Measurements from ENCODE around the gene NDUFAF8. TPM values are rescaled to one million over a fixed set of nuclear protein-coding genes. Genes with fewer than 3 reads are reported as not detected.

The NDUFAF8 gene
- total RNA-seq, 2 donors from 2014 or later = 27.8 to 33.7 TPM

DNA sequence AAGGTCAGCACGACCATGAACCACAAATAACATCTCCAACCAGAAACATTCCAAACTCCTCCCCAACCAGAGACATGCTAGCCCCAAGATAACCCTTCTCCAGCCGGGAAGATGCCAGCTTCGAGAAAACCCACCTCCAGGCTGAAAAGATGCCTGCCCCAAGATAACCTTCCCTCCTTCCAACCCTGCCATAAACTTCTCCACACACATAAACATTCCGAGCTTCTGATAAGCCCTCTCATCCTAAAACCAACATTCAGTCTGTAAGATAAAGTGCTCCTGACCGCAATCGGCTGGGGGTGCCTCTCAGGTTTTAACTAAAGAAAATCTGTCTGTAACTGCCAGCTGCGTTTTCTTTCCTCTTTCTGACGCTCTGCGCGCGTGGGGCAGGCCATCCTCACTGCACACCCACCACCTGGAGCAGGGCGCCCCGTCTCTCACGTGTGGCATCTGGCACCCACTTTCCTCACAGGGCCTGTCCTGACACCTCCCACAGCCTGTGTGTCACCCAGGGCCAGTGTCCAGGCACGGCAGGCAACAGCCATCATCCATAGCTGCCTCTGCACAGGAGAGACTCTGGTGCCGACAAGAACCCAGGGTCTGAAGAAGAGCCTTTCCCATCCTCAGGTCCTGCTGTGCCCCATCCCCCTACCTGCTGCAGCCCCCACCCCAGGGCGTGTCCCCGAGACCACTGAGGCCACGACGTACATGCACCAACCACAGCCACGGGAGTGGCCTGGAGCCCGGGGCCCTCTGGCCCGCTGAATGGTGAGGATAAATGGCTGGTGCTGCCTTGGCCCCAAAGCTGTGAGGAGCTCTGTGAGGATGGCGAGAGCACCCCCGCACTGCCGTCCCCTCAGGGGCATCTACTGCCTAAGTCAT is 3.9 kb upstream of the NDUFAF8 start:
- no peak for DNase-seq (ENCODE audit: low spot score)
- intact Hi-C loops (cut with DNase I) = no loop called here

DNA sequence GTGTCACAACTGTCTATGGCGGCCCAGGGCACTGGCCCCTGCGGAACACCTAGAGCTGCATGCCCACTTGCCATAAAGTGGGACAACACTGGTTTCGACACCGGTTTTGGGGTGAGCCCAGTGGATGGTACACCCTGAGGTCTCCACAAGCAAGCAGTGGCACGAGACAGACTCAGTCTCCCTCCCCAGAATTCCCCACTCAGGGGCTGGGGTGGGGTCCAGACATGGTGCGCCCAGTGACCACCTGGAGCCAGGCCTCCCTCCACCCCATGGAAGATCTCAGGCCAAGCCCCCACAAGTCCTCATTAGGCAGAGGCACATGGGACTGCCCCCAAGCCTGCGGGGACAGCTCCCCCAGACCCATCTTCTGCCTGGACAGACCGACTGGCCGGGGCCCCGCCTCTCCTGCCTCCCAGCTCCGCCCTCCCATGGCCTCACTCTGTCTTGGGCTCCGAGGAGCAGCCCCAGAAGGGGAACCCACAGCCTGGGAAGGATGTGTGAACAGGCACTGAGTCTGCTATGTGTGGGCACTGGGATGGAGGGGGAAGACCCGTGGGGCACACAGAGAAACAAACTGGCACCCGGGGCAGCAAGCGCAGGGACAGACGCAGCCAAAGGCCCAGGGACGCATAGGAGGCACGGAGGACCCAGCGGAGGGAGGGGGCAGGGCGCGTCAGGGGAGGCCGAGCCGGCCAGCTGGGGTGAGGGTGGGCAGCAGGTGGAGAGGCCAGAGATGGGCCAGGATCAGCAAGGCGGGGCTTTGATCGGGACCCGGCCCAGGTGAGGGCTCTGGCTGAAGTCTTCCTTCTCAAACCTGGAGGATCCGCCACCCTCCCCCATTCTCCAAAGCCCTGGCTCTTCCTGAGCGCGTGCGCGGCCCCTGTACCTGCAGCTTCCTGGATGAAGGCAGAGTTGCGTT is 3.0 kb upstream of the NDUFAF8 start:
- intact Hi-C loops (cut with DNase I) = no loop called here
- DNase-seq (ENCODE audit: low spot score) = no peak

DNA sequence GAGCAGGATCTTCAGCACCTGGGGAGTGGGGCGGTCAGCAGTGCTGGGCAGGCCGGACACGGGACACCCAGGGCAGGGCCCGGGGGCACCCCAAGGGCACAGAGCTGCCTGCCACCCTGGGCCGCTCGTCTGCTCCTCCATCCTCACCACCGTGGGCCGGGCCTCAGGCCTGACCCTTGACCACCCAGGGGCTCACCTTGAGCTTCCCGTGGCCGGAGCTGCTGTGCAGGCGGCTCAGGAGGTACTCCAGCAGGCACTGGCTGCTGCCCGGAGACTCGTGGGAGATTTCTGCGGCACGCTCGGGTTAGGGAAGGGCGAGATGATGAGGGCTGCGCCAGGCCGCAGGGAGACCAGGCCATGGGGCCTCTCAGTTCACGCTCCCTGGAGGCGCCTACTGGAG is 2.3 kb upstream of the NDUFAF8 start:
- intact Hi-C loops (cut with DNase I) = no loop called here
- no peak for DNase-seq (ENCODE audit: low spot score)

DNA sequence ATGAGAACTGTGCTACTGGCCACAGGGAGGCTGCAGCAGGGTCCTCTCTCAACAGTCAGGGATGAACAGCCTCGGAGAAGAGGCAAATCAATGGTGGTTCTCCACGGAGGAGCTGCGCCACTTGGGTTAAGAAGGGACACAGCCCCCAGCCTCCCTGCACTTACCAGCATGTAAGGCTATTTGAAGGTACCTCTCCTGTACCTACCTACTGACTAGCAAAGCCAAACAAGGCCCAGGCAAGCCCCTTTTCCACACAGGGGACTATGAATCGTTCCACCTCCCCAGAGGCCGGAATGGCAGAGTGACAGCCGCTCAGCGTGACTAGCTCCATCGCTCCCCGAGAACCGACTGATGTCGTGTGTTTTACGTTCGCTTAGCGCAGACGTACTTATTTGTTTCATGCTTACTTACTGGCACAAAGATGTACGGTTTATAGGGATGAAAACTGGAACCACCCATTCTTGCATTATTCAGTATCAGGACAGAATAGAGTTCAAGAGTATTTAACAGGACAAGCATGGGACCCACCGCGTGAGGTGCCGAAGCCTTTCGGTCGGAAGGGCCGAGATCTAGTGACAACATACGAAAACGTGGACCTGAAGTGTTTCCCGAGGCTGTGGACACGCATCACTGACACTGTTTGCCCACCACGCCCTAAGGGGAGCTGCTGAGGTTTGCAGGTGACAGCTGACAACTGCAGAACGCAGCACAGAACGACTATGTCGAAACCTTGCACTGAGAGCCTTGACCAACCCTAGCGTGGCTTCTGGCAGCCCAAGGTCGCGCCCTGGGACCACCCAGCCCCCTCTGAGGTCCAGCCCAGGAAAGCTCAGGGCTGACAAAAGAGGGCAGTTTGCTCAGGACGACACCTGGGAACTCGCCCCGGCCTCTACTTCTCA is 1.3 kb upstream of the NDUFAF8 start:
- DNase-seq (ENCODE audit: low spot score) = no peak

DNA sequence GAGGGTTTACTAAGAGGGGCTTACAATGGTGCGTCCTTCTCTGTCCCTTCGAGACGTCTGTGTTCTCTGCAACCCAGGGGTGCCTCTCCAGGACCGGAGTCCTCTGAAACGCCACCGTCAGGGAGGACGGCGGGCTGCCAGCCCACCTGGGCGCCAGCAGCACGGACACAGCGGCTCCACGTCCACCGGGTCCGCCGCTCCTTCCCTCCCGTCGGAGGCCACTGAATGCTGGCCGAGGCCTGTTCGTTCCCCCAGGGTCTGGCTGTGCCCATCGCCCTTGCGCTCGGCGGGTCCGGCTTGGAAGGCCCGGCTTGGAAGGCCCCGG is 666 bp upstream of the NDUFAF8 start:
- intact Hi-C loops (cut with DNase I) = no loop called here
- no peak for DNase-seq (ENCODE audit: low spot score)

More for the DNA sequence above, 1.3 kb upstream of the NDUFAF8 start:
- intact Hi-C loops (cut with DNase I) = no loop called here

DNA sequence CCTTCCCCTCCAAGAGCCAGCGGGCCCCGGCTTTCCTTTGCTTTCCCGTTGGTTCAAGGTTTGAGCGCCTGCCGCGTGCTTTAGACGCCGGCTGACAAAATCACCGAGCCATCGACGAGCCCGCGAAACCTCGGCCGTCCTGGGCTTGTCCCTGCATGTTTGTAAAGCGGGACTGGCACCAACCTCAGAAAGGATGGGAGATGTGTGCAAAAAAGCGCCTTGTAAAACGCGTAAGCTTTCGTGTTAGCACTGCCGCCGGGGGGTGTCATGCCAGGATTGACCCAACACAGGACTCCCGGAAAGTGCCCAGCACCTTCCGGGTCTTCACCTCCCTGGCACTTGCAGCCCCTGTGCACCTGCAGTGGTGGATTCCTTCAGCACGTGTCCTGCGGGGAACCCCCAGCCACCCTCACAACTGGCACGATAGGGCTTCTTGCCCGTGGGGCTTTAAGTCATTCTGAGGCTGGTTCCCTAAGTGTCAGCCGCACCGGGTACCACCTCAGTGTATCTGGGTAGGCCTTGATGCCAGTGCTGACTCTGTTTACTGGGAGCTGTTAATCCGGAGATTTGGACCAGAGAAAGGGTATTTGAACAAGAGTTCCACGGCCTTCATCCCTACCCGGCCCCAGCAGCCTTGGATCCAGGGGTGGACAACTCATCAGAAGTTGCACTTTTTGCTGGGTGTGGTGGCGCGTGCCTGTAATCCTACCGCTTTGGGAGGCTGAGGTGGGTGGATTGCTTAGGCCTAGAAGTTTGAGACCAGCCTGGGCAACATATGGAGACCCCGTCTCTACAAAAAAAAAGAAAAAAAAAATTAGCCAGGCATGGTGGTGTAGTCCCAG is 817 bp downstream of the NDUFAF8 start:
- intact Hi-C loops (cut with DNase I) = loop anchor here (5.0 to 10.0 kb wide), 2 partner anchors 95 to 98 kb away; no protein-coding TSS in a partner anchor

DNA sequence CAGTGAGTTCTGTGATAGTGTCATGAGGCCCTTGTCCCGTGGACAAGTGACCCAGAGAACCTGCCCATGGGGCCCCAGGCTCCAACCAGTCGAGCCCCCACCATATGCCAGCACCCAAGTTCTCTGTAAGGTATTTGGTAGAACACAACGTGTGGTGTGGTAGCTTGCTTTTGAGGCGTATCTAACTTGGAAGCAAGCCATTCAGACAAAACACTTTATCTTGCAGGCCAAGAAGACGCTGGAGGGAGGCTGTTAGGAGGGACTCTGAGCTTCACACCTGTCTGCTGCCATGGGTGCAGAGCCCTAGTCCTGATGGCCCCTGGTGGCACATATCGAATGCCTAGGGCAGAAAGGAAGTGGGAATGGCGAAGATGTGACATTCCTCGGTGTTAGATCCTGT is 1.6 kb downstream of the NDUFAF8 start:
- intact Hi-C loops (cut with DNase I) = loop anchor here (5.0 to 10.0 kb wide), 2 partner anchors 96 to 98 kb away; no protein-coding TSS in a partner anchor
- DNase-seq (ENCODE audit: low spot score) = no peak

More for the DNA sequence above, 817 bp downstream of the NDUFAF8 start:
- no peak for DNase-seq (ENCODE audit: low spot score)

DNA sequence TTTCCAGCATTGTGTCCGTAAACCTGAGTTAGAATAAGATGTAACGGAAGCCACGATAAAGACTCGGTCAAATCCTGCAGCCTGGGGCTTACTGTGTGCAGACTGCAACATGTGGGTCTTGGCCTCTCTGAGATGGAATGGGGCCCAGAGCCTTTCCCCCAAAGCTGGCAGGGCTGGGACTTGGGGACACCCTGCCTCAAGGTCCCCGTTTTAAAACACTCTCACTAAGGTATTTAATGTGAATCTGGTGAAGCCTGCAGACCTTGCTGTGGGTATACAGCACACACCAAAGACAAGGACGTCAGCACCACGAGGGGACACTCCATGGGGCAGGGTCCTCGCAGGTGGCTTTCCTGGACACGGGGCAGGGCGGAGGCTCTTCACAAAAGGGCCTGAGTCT is 2.1 kb downstream of the NDUFAF8 start:
- intact Hi-C loops (cut with DNase I) = loop anchor here (5.0 to 10.0 kb wide), 2 partner anchors 96 to 99 kb away; no protein-coding TSS in a partner anchor
- no peak for DNase-seq (ENCODE audit: low spot score)

DNA sequence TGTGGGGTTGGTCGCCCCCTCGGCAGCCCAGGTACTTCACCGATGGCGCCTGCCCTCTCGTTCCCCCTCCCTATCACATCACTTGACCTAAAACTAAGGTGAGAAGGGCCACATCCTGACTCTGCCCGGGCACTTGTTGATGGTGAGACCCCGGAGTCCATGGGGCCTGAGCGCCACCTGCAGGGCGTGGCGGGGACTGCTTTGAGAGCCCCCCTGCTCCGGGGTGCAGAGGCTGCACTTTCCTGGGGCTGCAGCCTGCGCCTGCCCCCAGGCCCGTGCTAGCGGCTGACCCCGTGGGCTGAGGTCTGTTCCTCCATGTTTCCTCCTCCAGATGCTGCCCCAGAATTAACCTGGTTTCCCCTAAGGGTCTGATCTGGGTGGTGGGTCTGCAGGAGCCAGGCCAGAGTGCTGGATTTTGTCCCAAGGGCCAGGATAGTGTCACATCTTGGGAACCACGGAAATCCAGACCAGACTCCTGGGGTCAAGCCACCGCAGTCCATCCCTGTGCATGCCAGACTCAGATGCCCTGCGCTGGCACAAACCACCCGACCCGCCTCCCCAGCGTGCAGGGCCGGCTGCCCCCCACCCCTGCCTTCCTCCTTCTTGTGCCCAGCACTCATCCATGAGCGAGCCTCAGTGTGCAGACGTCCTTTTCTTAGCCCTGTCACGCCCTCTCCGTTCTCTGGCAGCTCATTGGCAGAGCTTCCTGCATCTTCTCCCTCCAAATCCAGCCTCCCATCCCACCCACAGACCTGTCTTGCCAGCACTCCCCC is 2.7 kb downstream of the NDUFAF8 start:
- intact Hi-C loops (cut with DNase I) = loop anchor here (5.0 to 10.0 kb wide), 2 partner anchors 97 to 100 kb away; no protein-coding TSS in a partner anchor
- DNase-seq (ENCODE audit: low spot score) = no peak

DNA sequence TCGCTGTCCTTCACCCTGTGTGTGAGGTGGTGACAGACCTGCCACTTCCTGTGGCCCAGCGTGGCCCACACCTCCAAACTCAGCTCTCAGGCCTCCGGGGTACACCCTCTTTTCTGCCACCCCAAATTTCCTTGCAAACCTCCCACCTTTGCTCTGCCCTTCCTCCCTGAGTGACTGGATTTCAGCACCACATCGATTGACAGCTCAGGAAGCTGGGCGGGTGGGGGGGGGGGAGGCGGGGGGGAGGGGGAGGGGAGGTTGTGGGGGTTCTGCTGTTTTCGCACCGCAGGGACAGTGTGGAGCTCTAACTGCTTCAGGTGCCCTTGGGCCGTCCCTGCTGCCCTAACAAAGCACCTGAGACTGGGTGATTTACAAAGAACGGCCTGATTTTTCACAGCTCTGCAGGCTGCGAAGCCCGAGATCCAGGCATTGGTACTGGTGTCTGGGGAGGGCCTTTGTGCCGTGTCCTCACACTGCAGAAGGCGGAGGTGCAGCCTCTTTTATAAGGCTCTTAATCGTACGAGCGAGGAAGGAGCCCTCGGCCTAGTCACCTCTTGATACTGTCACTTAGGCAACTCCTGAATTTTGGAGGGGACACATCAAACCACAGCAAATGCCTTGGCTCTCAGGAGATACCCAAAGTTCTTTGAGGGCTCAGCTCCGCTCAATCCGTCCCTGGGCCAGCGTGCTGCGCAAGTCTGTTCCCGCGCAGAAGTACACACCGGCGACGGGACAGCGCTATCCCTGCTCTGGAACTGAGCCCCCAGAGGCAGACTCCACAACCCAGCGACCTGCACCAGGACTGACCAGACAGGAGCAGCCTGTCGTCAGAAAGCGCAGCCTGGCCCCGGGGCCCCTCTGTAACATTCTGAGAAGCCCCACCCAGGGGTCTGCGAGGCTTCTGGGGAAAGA is 3.6 kb downstream of the NDUFAF8 start:
- intact Hi-C loops (cut with DNase I) = loop anchor here (5.0 to 10.0 kb wide), 2 partner anchors 98 to 100 kb away; no protein-coding TSS in a partner anchor
- DNase-seq (ENCODE audit: low spot score) = no peak

DNA sequence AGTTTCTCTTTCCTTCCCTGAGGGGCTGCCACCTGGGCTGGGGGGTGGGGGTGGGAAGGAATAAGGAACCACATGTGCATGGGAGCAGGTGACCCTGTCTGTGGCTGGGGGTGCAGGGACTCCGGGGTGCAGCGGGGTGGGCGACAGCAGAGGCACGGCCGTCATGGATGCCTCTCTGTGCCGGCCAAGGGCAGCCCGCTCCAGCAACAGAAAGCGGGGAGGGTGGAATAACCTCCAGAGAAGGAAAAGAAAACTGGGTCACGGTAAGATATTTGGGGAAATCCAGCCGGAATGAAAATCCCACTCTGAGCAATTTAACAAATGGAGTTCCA is 4.2 kb downstream of the NDUFAF8 start:
- intact Hi-C loops (cut with DNase I) = loop anchor here (5.0 to 10.0 kb wide), 2 partner anchors 98 to 101 kb away; no protein-coding TSS in a partner anchor
- DNase-seq (ENCODE audit: low spot score) = no peak

DNA sequence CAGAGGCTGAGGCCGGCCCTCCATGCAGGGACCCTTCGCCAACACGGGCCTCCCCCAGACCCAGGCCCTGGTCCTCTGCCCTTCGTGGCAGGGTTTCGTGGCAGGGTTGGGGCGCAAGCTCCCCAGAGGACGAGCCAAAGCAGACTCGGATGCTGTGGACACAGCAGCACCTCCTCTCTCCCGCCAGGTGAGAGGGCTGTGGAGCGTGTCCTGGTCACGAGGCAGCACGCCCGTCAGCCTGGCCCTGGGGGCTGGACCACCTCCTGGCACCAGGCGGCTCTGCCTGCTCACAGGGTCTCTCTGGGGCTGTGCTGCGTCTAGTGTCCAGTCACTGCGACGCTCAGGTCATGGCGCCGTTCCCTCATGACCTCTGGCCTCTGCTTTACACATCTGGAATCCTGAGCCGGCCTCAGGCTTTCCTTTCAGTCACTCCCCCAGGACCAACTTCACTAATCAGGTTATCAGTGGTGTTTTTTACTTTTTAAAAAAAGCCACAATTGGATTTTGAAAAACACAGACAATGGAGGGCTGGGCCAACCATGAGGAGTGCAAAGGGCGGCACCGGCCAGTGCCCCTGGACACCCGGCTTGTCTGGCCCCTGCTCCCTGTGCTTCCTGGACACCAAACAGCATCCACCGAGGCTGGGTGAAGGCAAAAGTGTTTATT is 5.4 kb downstream of the NDUFAF8 start:
- intact Hi-C loops (cut with DNase I) = loop anchor here (5.0 to 10.0 kb wide), 2 partner anchors 100 to 102 kb away; no protein-coding TSS in a partner anchor
- DNase-seq (ENCODE audit: low spot score) = no peak

DNA sequence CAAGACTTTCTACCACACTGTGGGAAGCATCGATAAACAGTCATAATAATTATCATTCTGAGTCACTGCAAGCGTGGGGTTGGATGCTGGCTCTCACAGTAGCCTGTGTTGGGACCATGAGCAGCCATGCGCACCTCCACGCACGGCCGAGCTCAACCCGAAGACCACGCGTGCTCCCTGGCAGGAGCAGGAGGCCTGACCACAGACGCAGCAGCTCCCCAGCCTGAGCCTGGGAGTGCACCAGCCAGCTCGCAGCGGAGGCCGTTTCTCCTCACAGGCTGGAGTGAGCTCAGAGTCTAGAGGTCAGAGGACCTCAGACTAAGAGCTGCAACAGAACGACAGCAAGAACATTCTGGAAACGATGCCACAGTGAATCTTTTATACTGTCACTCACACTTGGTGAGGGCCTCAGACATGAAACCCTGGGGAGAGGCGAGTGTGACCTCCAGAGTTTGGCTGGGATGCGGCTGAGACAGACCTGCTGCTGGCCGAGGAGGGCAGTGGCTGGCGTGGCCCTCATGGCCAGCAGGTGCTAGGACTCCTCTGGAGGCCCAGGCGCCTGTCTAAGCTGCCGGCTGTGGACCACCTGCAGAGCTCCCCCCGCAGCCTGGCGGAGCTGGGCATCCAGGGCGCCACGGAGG is 6.0 kb downstream of the NDUFAF8 start:
- intact Hi-C loops (cut with DNase I) = loop anchor here in 1 of 2 donors (10.0 kb wide), 1 partner anchor 100 kb away; no protein-coding TSS in a partner anchor
- DNase-seq (ENCODE audit: low spot score) = no peak

DNA sequence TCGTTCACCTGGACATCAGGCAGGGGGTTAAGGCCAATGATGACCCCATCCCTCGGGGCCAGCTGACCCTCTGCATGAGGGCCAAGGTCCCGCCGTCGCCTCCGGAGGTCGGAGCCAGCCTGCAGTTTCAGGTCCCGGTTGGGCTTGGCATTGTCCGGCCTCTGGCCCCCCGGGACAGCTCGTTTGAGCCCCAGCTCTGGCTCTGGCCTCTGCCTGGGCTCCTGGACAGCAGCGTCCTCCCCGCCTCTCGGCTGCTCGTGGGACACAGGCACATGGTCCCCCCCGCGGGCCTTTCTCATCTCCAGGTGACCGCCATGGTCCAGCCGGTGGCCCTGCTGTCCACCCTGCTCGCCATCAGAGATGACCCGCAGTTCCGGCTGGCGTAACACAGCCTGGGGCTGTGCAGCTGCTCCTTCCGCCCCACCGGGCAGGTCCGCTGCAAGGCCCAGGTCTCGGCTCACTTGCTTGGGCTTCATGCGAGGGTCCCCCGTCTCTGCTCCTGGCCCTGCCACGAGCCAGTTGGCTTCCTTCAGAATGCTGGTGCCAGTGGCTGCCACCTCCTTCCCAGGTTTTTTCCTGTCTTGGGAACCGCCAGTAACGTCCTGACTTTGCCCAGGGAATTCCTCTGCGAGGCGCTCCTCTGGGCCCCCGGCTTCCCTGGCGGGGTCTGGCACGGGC is 6.7 kb downstream of the NDUFAF8 start:
- DNase-seq (ENCODE audit: low spot score) = no peak
- intact Hi-C loops (cut with DNase I) = loop anchor here in 1 of 2 donors (10.0 kb wide), 1 partner anchor 101 kb away; no protein-coding TSS in a partner anchor

DNA sequence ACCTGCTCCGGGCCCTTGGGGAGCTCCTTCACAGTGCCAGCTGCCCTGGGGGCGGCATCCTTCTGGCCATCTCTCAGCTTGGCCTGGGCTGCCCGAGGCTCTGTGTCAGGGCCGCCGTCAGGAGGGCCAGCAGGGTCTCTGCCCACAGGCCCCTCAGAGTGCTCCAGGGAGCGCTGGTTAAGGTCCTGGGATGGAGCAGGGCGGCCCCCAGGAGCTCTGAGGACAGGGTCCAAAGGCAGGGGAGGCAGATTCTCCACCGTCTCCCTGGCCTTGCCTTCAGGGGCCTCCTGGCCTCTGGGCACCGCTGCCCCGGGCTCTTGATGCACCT is 7.2 kb downstream of the NDUFAF8 start:
- no peak for DNase-seq (ENCODE audit: low spot score)
- intact Hi-C loops (cut with DNase I) = loop anchor here in 1 of 2 donors (10.0 kb wide), 1 partner anchor 102 kb away; no protein-coding TSS in a partner anchor

Data from posterior vena cava (tissue), 2 donors.